A172 (cell line): ENCODE results near the gene AHCY. TPM values are rescaled to one million over a fixed set of nuclear protein-coding genes. Genes with fewer than 3 reads are reported as not detected.
"Not testable (repeated sequence)": the region's sequence is repeated elsewhere in the genome, so short reads cannot be mapped to it uniquely, and the experiment has no call there.

ENCODE experiments used
- DNase-seq: peaks from one replicate; pipeline ENCODE4 v3.0.0-alpha.2; 2015; ENCODE audit warnings: low spot score
- total RNA-seq: library from RNA; depleted of rRNA; stranded (reverse); fragments of >200 nt; shearing (Covaris generic); gene quantifications from 2 replicates; pipeline ENCODE4 v1.2.3, GENCODE V29; 2014; rRNA removed

AHCY gene
- 220 and 225 TPM in 2 replicates for total RNA-seq

DNA sequence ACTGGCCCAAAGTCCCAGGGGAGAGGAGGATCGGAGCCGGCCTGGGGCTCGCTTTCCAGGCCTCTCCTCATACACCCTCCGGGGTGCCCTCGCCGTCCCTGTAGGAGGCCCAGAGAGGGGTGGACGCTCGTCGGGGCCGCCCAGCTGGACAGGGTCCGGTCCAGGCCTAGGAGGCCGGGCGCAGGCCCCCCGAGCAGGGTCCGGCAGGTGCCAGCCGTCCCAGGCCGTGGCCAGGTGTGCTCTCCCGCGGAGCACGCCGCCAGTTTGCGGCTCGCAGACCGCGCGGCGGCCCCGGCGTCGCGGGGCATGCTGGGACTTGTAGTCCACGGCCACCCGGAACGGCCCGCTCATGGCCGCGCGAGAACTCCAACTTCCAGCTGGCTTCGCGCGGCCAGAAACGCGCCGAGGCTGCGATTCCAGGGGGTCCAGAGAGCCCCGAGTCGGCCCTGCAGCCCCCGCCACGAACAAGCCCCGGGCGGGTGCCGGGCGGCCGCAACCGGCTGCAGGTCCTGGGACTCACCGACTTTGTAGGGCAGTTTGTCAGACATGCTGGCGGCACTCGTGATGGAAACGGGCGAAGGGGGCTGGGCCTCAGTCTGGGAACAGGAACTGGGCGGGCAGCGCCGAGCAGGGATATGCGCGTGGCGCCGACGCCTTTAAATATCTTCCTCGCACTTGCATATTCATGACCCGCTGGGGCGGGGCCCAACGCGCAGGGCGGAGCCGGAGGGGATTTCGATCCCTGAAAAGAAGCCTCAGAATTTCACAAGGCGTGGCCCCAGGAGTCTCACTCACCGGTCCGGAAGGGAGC is at the start of gene AHCY:
TSS of gene AHCY (minus strand) at position 633 of the 811 bp plus-strand sequence. CDS start at position 548, 85 bp downstream.
- DNase-seq, result peak; percentile 97

DNA sequence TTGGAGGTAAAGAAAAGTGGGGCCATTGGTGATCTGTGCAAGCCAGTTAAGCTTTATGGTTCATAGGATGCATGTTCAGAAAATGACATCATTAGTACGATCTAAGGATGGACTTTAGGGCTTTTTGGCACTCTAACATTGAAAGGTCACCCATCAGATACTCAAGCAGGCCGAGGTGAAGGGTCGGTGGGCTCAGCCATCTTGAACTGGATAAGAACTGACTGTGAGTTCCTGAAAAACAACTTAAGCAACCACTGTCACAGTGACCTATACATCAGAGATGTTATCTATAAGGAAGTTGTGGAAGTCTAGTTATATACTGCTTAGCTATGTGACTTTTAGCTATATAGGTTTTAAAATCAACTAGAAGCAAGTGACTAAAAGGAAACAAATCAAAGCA is 46.9 kb upstream of the AHCY start:
- DNase-seq, result no peak

DNA sequence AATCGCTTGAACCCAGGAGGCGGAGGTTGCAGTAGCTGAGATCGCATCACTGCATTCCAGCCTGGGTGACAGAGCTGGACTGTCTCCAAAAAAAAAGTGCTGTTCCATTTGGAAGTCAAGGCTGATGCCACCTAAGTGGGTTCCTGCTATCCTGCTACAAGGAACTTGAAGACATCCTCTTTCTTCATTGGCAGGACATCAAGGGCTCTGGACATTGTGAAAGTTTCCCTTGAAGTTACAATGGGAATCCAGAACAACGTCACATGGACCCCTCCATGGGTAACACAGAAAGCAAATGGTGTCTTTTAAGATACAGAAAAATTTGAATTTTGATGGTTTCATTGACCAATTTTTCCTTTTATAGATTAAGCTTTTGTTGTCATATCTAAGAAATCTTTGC is 44.4 kb upstream of the AHCY start:
- DNase-seq, result no peak

DNA sequence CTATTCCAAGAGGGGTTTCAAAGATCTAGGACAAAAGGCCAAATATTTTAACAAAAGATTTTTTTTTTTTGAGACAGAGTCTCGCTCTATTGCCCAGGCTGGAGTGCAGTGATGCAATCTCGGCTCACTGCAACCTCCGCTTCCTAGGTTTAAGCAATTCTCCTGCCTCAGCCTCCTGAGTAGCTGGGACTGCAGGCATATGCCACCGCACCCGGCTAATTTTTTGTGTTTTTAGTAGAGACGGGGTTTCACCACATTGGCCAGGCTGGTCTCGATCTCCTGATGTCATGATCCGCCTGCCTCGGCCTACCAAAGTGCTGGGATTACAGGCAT is 43.3 kb upstream of the AHCY start:
- not testable (repeated sequence) for DNase-seq

DNA sequence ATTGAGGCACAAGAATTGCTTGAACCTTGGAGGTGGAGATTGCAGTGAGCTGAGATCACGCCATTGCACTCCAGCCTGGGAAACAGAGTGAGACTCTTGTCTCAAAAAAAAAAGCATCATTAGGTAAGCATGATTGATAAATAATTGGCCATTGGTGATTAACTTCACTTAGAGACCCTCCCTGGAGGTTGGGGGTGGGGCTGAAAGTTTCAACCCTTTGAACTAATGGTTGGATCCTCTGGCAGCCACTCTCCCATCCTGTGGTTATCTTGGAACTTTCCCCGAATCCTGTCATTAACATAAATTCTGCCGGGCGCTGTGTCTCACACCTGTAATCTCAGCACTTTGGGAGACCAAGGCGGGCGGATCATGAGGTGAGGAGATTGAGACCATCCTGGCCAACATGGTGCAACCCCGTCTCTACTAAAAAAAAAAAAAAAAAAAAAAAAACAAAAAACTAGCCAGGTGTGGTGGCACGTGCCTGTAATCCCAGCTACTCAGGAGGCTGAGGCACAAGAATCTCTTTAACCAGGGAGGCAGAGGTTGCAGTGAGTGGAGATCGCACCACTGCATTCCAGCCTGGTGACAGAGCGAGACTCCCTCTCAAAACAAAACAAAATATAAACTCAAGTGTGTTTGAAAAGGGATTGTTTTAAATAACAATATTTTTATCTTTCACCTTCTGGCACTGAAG is 42.8 kb upstream of the AHCY start:
- DNase-seq, result not testable (repeated sequence)

DNA sequence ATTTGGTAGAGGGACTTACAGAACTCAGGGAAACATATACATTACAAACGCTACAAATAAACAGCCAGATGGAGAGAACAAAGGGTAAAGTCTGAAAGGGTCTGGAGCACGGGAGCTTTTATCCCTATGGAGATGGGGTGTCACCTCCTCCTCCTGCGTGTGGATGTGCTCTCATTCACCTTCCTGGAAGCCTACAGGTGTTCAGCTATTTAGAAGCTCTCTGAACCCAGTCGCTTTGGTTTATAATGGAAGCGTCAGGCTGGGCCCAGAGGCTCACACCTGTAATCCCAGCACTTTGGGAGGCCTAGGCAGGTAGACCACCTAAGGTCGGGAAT is 42.2 kb upstream of the AHCY start:
- DNase-seq, result no peak

DNA sequence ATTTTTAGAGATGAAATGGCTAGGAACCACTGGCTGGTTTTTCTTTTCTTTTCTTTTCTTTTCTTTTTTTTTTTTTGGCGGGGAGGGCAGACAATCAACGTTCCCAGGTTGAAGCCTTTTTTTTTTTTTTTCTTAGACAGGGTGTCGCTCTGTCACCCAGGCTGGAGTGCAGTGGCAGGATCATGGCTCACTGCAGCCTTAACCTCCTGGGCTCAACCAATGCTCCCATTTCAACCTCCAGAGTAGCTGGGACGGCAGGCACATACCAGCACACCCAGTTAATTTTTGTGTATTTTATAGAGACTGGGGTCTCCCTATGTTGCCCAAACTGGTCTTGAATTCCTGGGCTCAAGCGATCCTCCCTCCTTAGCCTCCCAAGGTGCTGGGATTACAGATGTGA is 41.1 kb upstream of the AHCY start:
- DNase-seq, result no peak

DNA sequence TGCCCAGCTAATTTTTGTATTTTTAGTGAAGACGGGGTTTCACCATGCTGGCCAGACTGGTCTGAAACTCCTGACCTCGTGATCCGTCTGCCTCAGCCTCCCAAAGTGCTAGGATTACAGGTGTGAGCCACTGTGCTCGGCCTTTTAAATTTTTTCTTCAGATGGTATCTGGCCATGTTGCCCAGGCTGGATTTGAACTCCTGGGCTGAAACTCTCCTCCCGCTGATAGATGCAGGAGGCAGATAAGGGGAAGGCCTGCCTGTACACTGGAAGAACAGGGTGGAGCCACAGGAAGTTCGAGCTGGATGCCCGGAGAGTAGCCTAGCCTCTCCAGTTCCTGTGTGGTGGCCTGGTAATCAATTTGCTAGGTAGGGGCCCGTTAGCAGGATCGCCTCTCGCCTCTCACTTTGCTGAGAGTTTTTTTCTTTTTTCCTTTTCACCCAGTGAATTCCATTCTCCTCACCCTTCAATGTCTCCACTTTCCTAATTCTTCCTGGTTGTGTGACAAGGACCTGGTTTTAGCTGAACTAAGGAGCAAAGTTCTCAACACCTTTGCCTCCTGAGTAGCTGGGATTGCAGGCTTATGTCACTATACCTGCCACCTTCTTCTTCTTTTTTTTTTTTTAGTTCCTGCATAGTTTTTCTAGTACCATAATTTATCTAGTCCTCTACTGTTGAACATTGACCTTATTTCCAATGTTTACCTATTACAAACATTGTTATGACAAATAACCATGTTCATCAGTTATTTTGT is 40.5 kb upstream of the AHCY start:
- DNase-seq, result no peak

DNA sequence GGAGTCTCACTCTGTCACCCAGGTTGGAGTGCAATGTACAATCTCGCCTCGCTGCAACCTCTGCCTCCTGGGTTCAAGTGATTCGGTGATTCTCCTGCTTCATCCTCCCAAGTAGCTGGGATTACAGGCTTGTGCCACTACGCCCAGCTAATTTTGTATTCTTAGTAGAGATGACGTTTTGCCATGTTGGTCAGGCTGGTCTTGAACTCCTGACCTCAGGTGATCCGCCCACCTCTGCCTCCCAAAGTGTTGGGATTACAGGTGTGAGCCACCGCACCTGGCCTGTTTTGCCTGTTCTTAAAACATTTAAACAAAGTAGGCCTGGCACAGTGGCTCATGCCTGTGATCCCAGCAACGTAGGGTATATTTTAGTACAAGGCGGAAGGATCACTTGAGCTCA is 38.0 kb upstream of the AHCY start:
- DNase-seq, result not testable (repeated sequence)

DNA sequence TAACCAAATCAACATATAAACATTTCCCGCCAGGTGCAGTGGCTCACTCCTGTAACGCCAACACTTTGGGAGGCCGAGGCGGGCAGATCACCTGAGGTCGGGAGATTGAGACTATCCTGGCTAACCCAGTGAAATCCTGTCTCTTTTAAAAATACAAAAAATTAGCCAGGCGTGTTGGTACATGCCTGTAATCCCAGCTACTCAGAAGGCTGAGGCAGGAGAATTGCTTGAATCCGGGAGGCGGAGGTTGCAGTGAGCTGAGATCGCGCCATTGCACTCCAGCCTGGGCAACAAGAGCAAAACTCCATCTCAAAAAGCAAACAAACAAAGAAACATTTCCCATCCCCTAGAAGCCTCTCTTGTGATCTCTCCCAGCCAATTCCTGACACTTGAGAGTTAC is 37.6 kb upstream of the AHCY start:
- not testable (repeated sequence) for DNase-seq

DNA sequence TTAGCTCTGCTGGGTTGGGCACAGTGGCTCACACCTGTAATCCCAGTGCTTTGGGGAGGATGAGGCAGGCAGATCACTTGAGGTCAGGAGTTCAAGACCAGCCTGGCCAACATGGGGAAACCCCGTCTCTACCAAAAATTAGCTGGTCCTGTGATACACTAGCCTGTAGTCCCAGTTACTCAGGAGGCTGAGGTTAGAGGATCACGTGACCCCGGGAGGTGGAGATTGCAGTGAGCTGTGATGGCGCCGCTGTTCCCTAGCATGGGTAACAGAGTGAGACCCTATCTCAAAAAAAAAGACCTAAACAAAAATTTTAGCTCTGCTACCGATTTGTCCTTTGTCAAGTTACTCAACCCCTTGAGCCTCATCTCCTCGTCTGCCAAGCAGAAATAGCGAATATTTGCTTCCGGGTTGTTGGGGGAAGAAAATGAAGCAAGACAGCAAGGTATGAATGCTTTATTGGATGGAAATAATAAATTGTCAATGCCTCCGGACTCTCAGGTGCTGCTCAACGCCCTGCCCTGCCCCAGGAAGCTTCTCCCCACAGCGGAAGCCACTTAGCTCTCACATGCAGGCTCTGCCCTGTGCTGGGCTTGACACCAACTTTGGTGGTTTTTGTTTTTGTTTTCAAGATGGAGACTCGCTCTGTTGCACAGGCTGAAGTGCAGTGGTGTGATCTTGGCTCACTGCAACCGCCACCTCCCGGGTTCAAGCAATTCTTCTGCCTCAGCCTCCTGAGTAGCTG is 35.0 kb upstream of the AHCY start:
- no peak for DNase-seq

DNA sequence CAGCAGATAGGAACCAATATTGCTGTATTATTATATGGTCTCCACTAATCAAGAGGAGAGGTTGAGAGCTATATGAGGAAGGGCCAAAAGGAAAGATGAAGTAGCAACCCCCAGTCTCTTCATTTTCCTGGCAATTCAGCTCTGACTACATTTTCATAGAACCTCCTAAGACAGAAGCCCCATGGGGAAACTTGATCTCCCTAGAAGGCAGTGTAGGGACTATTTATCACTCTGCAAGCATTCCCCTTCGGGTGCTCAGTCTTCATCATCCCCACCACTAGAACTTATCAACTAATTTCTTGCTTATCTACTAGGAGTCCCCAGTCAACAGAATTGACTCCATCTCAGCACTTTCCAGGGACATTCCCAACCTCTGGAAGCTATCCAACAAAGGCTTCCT is 34.4 kb upstream of the AHCY start:
- no peak for DNase-seq

DNA sequence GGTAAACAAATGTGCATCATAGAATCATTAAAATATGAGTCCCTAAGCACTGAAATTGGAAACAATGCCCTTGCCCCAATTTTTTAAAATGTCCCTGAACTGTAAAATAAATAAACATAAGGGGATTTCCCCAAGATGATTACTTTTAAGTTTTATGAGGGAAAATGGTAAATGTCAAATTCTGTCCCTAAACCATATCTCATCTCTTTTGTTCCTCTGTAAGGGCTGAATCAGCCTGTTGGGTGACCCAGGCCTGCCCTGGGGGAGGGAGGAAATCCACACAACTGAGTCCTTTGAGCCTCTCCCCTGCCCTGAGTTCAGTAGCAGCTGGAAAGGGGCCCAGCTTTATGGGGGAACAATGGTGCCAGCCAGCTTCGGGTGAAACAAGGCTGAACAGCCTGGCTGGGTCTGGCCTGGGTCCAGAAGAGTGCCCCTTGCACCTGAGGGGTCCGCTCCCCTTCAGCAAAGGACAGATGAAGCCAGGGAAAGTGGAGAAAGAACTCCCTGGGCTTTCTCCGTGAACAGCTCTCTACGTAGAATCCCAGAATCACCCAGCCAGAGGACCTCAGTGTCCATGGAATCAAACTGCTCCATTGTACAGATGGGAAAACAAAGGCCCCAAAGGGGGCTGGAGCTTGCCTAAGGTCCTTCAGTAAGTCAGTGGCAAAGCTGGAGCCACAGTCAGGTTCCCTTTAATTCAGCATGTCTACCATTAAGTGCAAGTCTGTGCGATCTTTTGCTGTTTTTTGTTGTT is 31.7 kb upstream of the AHCY start:
- peak; percentile 27 for DNase-seq

DNA sequence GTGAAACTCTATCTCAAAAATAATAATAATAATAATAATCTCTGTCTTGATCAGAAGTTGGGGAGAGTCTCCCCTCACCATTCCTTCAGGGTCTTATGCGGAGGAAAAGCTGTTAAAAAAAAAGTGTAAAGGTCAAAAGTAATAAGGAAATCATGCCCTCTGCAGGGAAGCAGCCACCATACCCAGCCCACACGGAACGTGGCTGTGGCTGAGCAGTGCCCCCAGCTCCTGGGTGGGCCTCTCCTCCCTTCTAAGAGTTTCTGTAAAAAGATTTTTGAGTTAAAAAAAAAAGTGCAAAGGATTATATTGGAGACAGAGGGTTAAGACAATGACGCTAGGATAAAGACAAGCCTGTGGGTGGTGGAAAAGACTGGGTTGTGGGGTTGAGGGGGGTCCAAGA is 30.6 kb upstream of the AHCY start:
- no peak for DNase-seq

DNA sequence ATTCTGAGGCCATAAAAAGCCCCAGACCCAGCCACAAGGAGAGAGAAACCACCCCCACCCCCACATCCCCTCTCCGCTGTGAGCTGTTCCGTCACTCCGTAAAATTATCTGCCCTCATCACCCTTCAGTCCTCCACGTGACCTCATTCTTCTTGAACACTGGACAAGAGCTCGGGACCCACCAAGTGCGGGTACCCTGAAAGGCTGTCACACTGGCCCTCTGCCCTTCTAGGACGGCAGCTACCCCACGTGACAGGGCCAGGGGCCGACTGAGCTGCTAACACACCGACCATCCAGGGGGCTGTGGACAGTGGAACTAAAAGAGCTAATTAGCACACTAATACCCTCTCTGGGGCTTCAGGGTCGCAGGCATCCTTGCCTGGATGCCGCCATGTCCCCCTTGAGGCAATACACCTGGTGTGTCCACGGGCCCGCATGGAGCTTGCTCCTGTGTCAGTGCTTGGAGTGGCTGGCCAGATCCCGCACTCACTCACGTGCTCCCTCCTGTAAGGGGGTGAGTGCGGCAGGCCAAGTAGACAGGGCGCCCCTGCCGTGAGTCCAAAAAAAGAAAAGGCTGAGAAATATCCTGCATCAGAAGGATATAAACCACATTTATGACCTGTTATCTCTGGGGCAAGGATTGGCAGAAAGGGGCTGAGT is 29.2 kb upstream of the AHCY start:
- DNase-seq, result no peak

DNA sequence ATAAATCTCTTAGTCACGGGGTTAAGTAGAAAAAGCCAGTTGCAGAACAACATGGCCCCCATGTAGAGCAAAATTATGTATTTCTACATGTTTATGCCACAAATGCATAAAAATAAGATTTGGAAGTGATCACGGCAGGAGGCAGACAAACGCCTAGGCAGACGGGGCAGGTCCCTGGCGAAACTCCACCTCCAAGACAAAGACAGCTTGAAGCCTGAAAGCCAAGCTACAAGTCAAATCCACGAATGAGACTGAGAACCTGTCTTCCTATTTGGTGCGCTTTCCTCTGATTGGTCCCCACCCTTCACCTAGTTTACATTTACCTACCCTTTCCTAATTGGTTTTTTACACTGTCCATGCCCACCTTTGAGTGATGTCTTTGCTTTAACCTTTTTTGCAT is 28.7 kb upstream of the AHCY start:
- no peak for DNase-seq

DNA sequence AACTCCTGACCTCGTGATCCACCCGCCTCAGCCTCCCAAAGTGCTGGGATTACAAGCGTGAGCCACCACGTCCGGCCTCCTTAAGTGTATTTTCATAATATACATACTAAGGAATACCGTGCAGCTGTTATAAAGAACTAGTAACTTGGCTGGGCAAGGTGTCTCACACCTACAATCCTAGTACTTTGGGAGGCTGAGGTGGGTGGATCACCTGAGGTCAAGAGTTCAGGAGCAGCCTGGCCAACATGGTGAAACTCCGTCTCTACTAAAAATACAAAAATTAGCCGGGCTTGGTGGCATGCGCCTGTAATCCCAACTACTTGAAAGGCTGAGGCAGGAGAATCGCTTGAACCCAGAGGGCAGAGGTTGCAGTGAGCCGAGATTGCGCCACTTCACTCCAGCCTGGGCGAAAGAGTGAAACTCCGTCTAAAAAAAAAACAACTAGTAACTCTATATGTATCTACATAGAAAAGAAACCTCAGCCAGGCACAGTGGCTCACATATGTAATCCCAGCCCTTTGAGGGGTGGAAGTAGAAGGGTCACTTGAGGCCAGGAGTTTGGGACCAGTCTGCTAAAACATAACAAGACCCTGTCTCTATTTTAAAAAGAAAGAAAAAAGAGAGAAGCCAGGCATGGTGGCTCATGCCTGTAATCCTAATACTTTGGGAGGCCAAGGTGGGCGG is 27.8 kb upstream of the AHCY start:
- DNase-seq, result not testable (repeated sequence)

DNA sequence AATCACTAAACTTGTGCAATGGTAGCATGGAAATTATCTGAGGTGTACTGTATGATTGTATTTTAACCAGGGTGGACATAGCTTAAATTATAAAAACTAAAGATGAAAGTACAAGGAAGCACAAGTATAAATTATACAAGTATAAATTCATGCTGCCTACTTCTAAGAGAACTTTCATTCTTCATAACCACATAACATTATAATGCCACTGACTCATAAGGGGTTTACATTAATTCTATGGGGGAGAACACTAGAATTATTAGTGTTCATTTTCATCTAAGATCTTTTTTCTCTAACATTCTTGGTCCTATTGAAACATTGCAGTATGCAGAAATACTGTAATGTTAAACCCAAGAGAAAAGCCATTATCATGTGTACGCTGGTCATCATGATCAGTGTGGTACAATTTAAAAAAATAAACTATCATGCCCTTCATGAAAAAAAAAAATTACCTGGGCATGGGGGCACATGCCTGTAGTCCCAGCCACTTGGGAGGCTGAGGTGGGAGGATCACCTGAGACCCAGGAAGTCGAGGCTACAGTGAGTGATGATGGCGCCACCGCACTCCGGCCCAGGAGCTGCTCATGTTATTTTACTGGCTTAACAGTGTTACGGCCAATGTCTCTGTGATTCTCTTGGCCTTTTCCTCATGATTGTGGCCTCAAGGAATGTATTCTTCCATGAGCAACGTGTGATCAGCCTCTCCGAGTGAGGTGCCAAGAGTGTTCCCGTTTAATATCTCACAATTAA is 25.9 kb upstream of the AHCY start:
- no peak for DNase-seq

DNA sequence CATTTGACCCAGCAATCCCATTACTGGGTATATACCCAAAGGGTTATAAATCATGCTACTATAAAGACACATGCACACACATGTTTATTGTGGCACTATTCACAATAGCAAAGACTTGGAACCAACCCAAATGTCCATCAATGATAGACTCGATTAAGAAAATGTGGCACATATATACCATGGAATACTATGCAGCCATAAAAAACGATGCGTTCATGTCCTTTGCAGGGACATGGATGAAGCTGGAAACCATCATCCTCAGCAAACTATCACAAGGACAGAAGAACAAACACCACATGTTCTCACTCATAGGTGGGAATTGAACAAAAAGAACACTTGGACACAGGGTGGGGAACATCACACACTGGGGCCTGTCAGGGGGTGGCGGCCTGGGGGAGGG is 25.1 kb upstream of the AHCY start:
- not testable (repeated sequence) for DNase-seq
